ENCODE measurements around the gene C22orf39. TPM values are rescaled to one million over a fixed set of nuclear protein-coding genes. Genes with fewer than 3 reads are reported as not detected.
A peak's percentile ranks its signal among the peaks of the same experiment; 100 is the strongest.

The C22orf39 gene
- total RNA-seq, 3 donors from 2014 or later = 46.7 to 111 (median 54.4) TPM

DNA sequence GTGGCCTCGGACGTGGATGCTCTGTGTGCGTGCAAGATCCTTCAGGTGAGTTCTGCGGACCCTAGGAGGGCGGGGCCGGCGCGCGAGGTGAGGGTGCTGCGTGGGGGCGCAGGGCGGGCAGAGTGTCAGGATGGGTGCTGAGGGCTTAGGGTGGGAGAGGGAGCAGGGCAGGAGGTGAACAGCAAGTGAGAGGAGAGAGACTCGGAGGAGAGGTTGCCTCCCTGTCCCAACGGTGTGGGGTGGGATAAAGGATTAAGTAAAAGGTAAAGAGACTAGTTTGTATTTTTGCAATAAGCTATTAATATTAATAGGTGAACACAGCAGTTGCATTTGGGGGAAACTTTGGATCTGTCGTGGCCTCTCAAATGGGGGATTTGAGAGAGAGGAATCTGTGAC, 32.7 kb upstream of the C22orf39 start:
- no peak for DNase-seq (ENCODE audit: low spot score in 2 of 2)
- Histone ChIP-seq H3K4me1 (peaks cover 5% of the 10 kb centered on the region in 2 donors), H3K36me3 (no peaks in the 10 kb centered on the region), H3K4me3 (peak overlapping the region; percentile 87 to 99 (median 93)), H3K9me3 (no peaks in the 10 kb centered on the region), H3K27ac (no peak overlapping the region), H3K27me3 (no peaks in the 10 kb centered on the region)
- TF ChIP-seq POLR2AphosphoS5 (IDR thresholded peaks at IDR 0.05) = no peak
- no peak for TF ChIP-seq POLR2A (IDR thresholded peaks at IDR 0.05)
- intact Hi-C loops (cut with DNase I; ENCODE audit: low total_unique reads) = no loop called here

DNA sequence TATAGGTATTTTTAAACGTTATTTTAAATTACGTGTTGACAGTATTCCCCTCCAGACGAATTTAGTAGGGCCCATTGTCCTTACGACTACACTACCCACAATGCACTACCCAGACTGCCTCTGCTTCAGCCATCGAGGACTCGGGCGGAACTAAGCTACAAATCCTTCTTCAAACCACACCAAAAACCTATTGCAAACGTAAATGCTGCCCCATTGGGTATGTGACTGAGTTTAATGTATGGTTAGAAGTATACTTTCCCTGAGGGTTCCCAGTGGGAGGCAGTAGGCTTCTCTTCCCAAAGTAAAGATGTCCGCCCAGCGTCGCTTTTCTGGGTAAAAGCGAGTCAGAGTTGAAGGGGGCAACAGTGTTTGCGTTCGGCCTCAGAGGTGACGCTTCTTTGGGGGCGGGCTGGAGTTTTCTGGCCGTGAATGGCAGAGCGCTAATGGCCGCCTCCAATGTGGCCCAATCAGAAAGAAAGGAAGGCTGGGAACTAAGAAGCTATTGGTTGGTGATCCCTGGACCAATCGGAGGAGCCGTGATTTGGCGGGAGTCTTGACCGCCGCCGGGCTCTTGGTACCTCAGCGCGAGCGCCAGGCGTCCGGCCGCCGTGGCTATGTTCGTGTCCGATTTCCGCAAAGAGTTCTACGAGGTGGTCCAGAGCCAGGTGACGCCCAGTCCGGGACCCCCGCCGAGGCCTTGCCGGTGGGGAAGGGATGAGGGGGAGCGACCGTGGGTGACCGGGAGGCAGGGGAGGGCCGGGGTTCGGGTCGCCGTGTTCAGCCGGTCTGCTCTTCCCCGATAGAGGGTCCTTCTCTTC, 32.1 kb upstream of the C22orf39 start, which contains the start of gene CDC45:
TSS of gene CDC45 (plus strand) at position 566 of the 818 bp plus-strand sequence. CDS start at position 615, 49 bp downstream.
- intact Hi-C loops (cut with DNase I; ENCODE audit: low total_unique reads) = no loop called here
- no peaks in the 10 kb centered on the region for H3K9me3 ChIP-seq
- TF ChIP-seq POLR2AphosphoS5 (IDR thresholded peaks at IDR 0.05) (peak in 2 of 3 donors; percentile 60 to 73), POLR2A (IDR thresholded peaks at IDR 0.05) (no peak)
- TF ChIP-seq, protein P1, sequence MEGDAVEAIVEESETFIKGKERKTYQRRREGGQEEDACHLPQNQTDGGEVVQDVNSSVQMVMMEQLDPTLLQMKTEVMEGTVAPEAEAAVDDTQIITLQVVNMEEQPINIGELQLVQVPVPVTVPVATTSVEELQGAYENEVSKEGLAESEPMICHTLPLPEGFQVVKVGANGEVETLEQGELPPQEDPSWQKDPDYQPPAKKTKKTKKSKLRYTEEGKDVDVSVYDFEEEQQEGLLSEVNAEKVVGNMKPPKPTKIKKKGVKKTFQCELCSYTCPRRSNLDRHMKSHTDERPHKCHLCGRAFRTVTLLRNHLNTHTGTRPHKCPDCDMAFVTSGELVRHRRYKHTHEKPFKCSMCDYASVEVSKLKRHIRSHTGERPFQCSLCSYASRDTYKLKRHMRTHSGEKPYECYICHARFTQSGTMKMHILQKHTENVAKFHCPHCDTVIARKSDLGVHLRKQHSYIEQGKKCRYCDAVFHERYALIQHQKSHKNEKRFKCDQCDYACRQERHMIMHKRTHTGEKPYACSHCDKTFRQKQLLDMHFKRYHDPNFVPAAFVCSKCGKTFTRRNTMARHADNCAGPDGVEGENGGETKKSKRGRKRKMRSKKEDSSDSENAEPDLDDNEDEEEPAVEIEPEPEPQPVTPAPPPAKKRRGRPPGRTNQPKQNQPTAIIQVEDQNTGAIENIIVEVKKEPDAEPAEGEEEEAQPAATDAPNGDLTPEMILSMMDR (IDR thresholded peaks at IDR 0.05) = no peak

DNA sequence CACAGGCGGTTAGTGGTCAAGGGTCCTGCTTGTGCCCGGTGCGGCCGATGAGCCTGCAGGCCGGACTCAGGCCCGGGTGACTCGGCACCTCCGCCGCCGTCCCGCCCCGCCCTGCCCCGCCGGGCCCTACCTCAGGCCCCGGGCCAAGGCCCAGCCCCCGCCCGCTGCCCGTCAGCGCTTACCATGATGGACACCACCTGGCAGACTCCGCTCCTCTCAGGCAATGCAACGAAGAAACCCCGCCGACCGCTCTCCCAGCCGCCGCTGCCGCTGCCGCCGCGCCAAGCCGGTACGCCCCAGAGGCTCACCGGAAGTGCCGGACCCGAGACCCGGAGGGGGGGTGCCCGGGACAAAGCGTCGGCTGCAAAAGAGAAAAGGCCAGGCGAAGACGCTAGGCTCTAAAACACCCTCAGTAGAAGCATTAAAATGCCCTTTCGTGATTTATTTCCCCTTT, 31.4 kb upstream of the C22orf39 start, which contains the start of gene UFD1:
TSS of gene UFD1 (minus strand) at position 293 of the 454 bp plus-strand sequence. CDS start at position 185, 108 bp downstream.
- Histone ChIP-seq H3K27ac (peak within 1 kb of the TSS; percentile 99), H3K4me3 (peak within 1 kb of the TSS; percentile 87 to 99 (median 93)), H3K27me3 (no peaks in the 10 kb centered on the region), H3K9me3 (no peaks in the 10 kb centered on the region), H3K36me3 (no peaks in the 10 kb centered on the region), H3K4me1 (peaks cover 5% of the 10 kb centered on the region in 2 donors)
- DNase-seq (ENCODE audit: low spot score in 2 of 2) = peak; percentile 61 to 71
- no peak for TF ChIP-seq POLR2A (IDR thresholded peaks at IDR 0.05)
- TF ChIP-seq, protein P1 (IDR thresholded peaks at IDR 0.05) = peak in 1 of 3 donors; percentile 17
- TF ChIP-seq POLR2AphosphoS5 (IDR thresholded peaks at IDR 0.05) = peak; percentile 54 to 89 (median 85)
- intact Hi-C loops (cut with DNase I; ENCODE audit: low total_unique reads) = no loop called here

More for the DNA sequence above, 32.1 kb upstream of the C22orf39 start, which contains the start of gene CDC45:
- Histone ChIP-seq H3K27ac (peak within 1 kb of the TSS; percentile 99), H3K27me3 (no peaks in the 10 kb centered on the region), H3K4me3 (peak within 1 kb of the TSS; percentile 87 to 99 (median 93)), H3K36me3 (no peaks in the 10 kb centered on the region), H3K4me1 (peaks cover 5% of the 10 kb centered on the region in 2 donors)
- DNase-seq (ENCODE audit: low spot score in 2 of 2) = peak; percentile 96 to 97

DNA sequence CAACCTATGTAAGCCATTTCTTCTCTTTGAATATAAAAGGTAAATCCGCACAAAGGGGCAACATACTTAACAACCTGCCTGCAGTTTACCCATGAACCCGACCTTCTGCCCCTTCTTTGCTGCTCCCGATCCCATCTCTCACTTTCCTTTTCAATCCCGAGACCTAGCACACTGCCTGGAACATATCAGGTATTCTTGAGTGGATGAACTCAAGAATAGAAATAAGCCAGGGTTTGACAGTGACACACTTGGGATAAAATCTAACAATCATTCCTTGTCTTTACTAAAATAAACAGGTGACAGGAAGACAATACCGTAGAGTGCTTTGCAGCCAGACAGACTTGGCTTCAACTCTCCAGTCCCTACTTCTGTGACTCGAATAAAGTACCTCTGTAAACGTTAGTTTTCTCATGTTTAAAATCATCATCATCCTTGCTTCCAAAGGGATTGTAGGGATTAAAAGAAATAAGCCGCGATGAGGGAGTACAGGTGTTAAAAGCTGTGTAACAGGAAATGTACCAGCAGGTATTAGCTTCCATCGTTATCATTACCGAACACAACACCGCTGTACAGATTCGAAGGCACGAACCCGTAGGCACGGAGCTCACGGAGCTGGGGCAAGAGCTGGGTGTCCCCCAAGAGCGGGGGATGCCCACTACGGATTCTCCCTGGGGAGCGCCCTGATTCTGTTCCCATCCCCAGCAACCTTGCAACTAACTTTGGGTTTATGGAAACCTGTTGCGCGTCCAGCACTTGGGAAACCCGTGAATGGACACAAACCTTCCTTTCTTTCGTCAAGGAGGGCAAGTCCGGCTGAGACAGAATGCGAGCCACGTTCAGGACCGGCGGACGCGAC, 30.8 kb upstream of the C22orf39 start:
- Histone ChIP-seq H3K36me3 (no peaks in the 10 kb centered on the region), H3K4me3 (peak overlapping the region; percentile 87 to 99 (median 93))
- intact Hi-C loops (cut with DNase I; ENCODE audit: low total_unique reads) = no loop called here

More for the DNA sequence above, 30.8 kb upstream of the C22orf39 start:
- no peak for DNase-seq (ENCODE audit: low spot score in 2 of 2)
- Histone ChIP-seq H3K4me1 (peaks cover 5% of the 10 kb centered on the region in 2 donors), H3K27ac (peak overlapping the region; percentile 99), H3K27me3 (no peaks in the 10 kb centered on the region), H3K9me3 (no peaks in the 10 kb centered on the region)
- TF ChIP-seq POLR2AphosphoS5 (IDR thresholded peaks at IDR 0.05) = no peak
- TF ChIP-seq, protein P1 (IDR thresholded peaks at IDR 0.05) = no peak
- TF ChIP-seq POLR2A (IDR thresholded peaks at IDR 0.05) = no peak

All from breast epithelium (tissue), 4 donors.